ENCODE results near the gene POLR3B. TPM values are rescaled to one million over a fixed set of nuclear protein-coding genes. Genes with fewer than 3 reads are reported as not detected.

Gene POLR3B
- 11.0 and 14.1 TPM in 2 replicates for polyA plus RNA-seq (2011; rRNA removed)
- 15.4 and 20.4 TPM in 2 replicates for polyA minus RNA-seq (2011; rRNA and poly(A)+ RNA removed)

DNA sequence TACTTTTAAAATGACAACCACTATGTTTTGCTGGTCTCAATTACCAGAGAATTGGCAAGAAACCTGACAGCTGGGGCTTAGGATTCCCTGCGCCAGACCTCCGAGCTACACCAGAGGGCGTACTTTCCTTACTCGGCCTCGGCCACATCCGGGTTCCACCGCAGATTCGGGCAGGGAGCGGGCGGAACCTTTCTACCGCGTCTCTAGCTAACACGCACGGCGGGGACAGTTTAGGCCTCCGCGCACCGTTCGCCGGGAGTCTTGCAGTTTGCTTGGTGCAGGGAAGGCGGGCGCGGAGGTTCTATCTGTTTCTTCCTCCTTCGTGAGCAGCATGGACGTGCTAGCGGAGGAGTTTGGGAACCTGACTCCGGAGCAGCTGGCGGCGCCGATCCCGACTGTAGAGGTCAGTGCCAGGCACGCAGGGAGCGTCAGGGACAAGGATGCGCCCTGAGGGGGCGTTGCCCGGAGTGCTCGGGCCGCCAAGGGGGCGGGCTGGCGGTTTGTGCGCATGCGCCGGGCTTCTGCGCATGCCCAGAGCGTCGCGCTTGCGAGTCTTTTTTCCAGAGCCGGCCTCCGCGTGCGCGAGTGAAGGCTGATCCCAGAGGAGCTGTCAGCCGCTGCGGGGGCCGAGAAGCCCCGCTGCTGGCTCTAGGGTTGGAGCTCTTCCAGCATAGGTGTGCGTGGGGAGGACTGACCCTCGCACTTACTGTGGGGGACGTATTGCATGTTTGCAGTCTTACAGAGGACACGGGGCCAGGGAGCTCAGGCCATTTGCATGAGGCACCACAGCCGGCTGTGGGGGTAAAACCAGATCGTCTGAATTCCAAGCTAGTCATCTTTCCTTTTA is at the start of gene POLR3B:
Gene POLR3B (plus strand): TSS at position 200 of the 847 bp plus-strand sequence. CDS start 132 bp downstream, at position 332.
- POLR2A ChIA-PET, result interaction anchor here (0.5 to 1.9 kb wide), 14 partner anchors 10 to 1053 kb away, joined by 3 to 15 read pairs (median 4); partner anchors contain the start of genes CKAP4 and TMEM263
- H3K9me3 ChIP-seq (ENCODE audit: control insufficient read depth, insufficient read depth, low read length), result no peaks in the 10 kb centered on the region; the same call in 1 of the 2 replicates
- H3K27ac ChIP-seq (ENCODE audit: low read depth, low read length), result peak within 1 kb of the TSS; percentile 97

GRCh38 chr12:106308121-106308520 is 49.4 kb upstream of the POLR3B start:
- CTCF ChIA-PET, result no interaction called here
- Histone ChIP-seq H3K27me3 (ENCODE audit: control insufficient read depth, insufficient read depth, low read length) (no peaks in the 10 kb centered on the region), H3K27ac (ENCODE audit: low read depth, low read length) (no peak overlapping the region), H3K4me3 (ENCODE audit: low read depth, low read length) (no peak overlapping the region), H3K9me3 (ENCODE audit: control insufficient read depth, insufficient read depth, low read length) (peaks cover under 1% of the 10 kb centered on the region; the same call in 1 of the 2 replicates)
- DNase-seq (ENCODE audit: low read depth, low spot score), result no peak
- TF ChIP-seq, protein P1, sequence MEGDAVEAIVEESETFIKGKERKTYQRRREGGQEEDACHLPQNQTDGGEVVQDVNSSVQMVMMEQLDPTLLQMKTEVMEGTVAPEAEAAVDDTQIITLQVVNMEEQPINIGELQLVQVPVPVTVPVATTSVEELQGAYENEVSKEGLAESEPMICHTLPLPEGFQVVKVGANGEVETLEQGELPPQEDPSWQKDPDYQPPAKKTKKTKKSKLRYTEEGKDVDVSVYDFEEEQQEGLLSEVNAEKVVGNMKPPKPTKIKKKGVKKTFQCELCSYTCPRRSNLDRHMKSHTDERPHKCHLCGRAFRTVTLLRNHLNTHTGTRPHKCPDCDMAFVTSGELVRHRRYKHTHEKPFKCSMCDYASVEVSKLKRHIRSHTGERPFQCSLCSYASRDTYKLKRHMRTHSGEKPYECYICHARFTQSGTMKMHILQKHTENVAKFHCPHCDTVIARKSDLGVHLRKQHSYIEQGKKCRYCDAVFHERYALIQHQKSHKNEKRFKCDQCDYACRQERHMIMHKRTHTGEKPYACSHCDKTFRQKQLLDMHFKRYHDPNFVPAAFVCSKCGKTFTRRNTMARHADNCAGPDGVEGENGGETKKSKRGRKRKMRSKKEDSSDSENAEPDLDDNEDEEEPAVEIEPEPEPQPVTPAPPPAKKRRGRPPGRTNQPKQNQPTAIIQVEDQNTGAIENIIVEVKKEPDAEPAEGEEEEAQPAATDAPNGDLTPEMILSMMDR (IDR thresholded peaks at IDR 0.05; ENCODE audit: low read depth, low read length), result no peak
- POLR2A ChIA-PET, result no interaction called here

More for the DNA sequence above, at the start of gene POLR3B:
- TF ChIP-seq, protein P1 (IDR thresholded peaks at IDR 0.05; ENCODE audit: low read depth, low read length), result peak; percentile 95
- peaks cover 2% of the 10 kb centered on the region for H3K27me3 ChIP-seq (ENCODE audit: control insufficient read depth, insufficient read depth, low read length)
- CTCF ChIA-PET, result interaction anchor here (0.6 to 4.3 kb wide), 35 partner anchors 10 to 747 kb away, joined by 3 to 42 read pairs (median 4); partner anchors contain the start of gene TMEM263
- peak; percentile 92 for DNase-seq (ENCODE audit: low read depth, low spot score)
- H3K4me3 ChIP-seq (ENCODE audit: low read depth, low read length), result peak within 1 kb of the TSS; percentile 92

- H3K27ac ChIP-seq (ENCODE audit: low read depth, low read length), result no peak overlapping the region
- TF ChIP-seq, protein P1 (IDR thresholded peaks at IDR 0.05; ENCODE audit: low read depth, low read length), result no peak
- H3K9me3 ChIP-seq (ENCODE audit: control insufficient read depth, insufficient read depth, low read length), result no peaks in the 10 kb centered on the region
- H3K4me3 ChIP-seq (ENCODE audit: low read depth, low read length), result no peak overlapping the region
- ChIA-PET CTCF (no interaction called here), POLR2A (no interaction called here)
- no peak for DNase-seq (ENCODE audit: low read depth, low spot score)
- no peaks in the 10 kb centered on the region for H3K27me3 ChIP-seq (ENCODE audit: control insufficient read depth, insufficient read depth, low read length)
Measured at GRCh38 chr12:106308611-106309010, 48.9 kb upstream of the POLR3B start.

- Histone ChIP-seq H3K4me3 (ENCODE audit: low read depth, low read length) (no peak overlapping the region), H3K9me3 (ENCODE audit: control insufficient read depth, insufficient read depth, low read length) (no peaks in the 10 kb centered on the region), H3K27me3 (ENCODE audit: control insufficient read depth, insufficient read depth, low read length) (no peaks in the 10 kb centered on the region), H3K27ac (ENCODE audit: low read depth, low read length) (no peak overlapping the region)
- DNase-seq (ENCODE audit: low read depth, low spot score), result peak; percentile 37
- CTCF ChIA-PET, result interaction anchor here (0.6 to 1.0 kb wide), 3 partner anchors 47 to 86 kb away, joined by 3 to 4 read pairs (median 3); partner anchors contain the start of gene POLR3B
- TF ChIP-seq, protein P1 (IDR thresholded peaks at IDR 0.05; ENCODE audit: low read depth, low read length), result no peak
- POLR2A ChIA-PET, result interaction anchor here (0.8 to 1.0 kb wide), 2 partner anchors 48 to 63 kb away, joined by 3 to 4 read pairs; partner anchors contain the start of gene POLR3B
Measured at GRCh38 chr12:106309671-106310505, 47.7 kb upstream of the POLR3B start.

All from AG04450 (cell line).